ENCODE data around the gene RBM44. TPM values are rescaled to one million over a fixed set of nuclear protein-coding genes. Genes with fewer than 3 reads are reported as not detected.

The RBM44 gene
- total RNA-seq, 1 experiment from 2014 or later: 0.51 TPM

- H3F3A ChIP-seq (ENCODE audit: low read length, unreplicated experiment): no peaks in the 10 kb centered on the region
- peaks cover 6% of the 10 kb centered on the region; the same call in 1 of the 2 replicates for H3K36me3 ChIP-seq (ENCODE audit: low read depth, low read length)
- DNase-seq (no peak), ATAC-seq (no peak)
- BruUV-seq (replicated peaks): no TSS peak
- H4K20me1 ChIP-seq (ENCODE audit: low read length): no peaks in the 10 kb centered on the region
- POLR2A ChIA-PET (ENCODE audit: unreplicated experiment): no interaction called here
- H3K4me3 ChIP-seq (ENCODE audit: low read length): no peak overlapping the region
- CTCF ChIA-PET: no interaction called here
- intact Hi-C loops (cut with micrococcal nuclease): no loop called here
- no peaks in the 10 kb centered on the region for H3K27me3 ChIP-seq (ENCODE audit: low read length)
- no peaks in the 10 kb centered on the region for H3K9me3 ChIP-seq (ENCODE audit: low read length)
- H3K9me2 ChIP-seq (replicated peaks; ENCODE audit: low read length): no peaks in the 10 kb centered on the region
- H3K4me2 ChIP-seq (ENCODE audit: low read length): no peak overlapping the region
- H3K79me2 ChIP-seq (ENCODE audit: low read length): no peaks in the 10 kb centered on the region
- no peak for TF ChIP-seq EZH2phosphoT487 (IDR thresholded peaks at IDR 0.05; ENCODE audit: borderline replicate concordance, low read length)
- TF ChIP-seq, protein P1, sequence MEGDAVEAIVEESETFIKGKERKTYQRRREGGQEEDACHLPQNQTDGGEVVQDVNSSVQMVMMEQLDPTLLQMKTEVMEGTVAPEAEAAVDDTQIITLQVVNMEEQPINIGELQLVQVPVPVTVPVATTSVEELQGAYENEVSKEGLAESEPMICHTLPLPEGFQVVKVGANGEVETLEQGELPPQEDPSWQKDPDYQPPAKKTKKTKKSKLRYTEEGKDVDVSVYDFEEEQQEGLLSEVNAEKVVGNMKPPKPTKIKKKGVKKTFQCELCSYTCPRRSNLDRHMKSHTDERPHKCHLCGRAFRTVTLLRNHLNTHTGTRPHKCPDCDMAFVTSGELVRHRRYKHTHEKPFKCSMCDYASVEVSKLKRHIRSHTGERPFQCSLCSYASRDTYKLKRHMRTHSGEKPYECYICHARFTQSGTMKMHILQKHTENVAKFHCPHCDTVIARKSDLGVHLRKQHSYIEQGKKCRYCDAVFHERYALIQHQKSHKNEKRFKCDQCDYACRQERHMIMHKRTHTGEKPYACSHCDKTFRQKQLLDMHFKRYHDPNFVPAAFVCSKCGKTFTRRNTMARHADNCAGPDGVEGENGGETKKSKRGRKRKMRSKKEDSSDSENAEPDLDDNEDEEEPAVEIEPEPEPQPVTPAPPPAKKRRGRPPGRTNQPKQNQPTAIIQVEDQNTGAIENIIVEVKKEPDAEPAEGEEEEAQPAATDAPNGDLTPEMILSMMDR (conservative IDR thresholded peaks at IDR 0.05; ENCODE audit: low read depth, low read length): no peak
- TF ChIP-seq EZH2 (IDR thresholded peaks at IDR 0.05; ENCODE audit: low read length, unreplicated experiment): no peak
- H3K9ac ChIP-seq (ENCODE audit: low read length): no peak overlapping the region
- H2AFZ ChIP-seq (ENCODE audit: low read length): no peak overlapping the region
- H3K27ac ChIP-seq (ENCODE audit: low read length): no peak overlapping the region
- peaks cover 15% of the 10 kb centered on the region for H3K4me1 ChIP-seq (ENCODE audit: insufficient read depth, low read length)
Measured at GRCh38 chr2:237882510-237883481, 84.2 kb downstream of the RBM44 start.

DNA sequence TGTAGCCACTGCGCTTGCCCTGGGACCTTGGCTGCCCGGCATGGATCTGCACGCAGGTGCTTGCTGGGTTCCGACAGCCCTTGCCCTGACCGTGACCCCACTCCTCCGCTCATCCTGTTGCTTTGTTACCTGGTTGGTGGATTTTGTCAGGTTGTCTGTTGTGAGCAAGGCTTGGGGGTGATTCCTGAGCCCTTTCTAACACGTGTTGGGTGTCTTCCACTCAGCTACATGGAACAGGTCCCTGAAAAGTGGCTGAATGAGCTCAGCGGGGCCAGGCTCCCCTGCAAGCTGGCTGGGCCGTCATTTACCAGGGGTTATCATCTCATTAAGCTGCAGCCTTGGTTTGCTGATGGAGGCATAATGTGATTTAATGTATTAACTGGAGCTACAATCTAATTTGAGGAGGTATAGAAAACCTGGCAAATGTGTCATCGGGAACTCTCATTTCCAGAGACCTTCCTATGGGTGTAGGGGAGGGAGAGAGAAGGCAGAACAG, 85.4 kb downstream of the RBM44 start:
- DNase-seq: no peak
- Histone ChIP-seq H3K9me3 (ENCODE audit: low read length) (no peaks in the 10 kb centered on the region), H3K4me3 (ENCODE audit: low read length) (no peak overlapping the region), H3K27me3 (ENCODE audit: low read length) (no peaks in the 10 kb centered on the region), H3K4me2 (ENCODE audit: low read length) (no peak overlapping the region), H3F3A (ENCODE audit: low read length, unreplicated experiment) (no peaks in the 10 kb centered on the region), H2AFZ (ENCODE audit: low read length) (no peak overlapping the region), H4K20me1 (ENCODE audit: low read length) (no peaks in the 10 kb centered on the region), H3K79me2 (ENCODE audit: low read length) (no peaks in the 10 kb centered on the region), H3K4me1 (ENCODE audit: insufficient read depth, low read length) (peaks cover 13% of the 10 kb centered on the region), H3K9ac (ENCODE audit: low read length) (no peak overlapping the region), H3K9me2 (replicated peaks; ENCODE audit: low read length) (no peaks in the 10 kb centered on the region), H3K36me3 (ENCODE audit: low read depth, low read length) (peaks cover 6% of the 10 kb centered on the region; the same call in 1 of the 2 replicates), H3K27ac (ENCODE audit: low read length) (no peak overlapping the region)
- TF ChIP-seq EZH2phosphoT487 (IDR thresholded peaks at IDR 0.05; ENCODE audit: borderline replicate concordance, low read length) (no peak), EZH2 (IDR thresholded peaks at IDR 0.05; ENCODE audit: low read length, unreplicated experiment) (no peak)
- TF ChIP-seq, protein P1 (conservative IDR thresholded peaks at IDR 0.05; ENCODE audit: low read depth, low read length): no peak
- ChIA-PET CTCF (no interaction called here), POLR2A (ENCODE audit: unreplicated experiment) (no interaction called here)
- ATAC-seq: no peak
- intact Hi-C loops (cut with micrococcal nuclease): no loop called here
- BruUV-seq (replicated peaks): no TSS peak

GRCh38 chr2:237884681-237885080, 86.1 kb downstream of the RBM44 start:
- CTCF ChIA-PET: no interaction called here

More at GRCh38 chr2:237884681-237885080, 86.1 kb downstream of the RBM44 start:
- Histone ChIP-seq H3K36me3 (ENCODE audit: low read depth, low read length) (peaks cover 6% of the 10 kb centered on the region; the same call in 1 of the 2 replicates), H3K4me3 (ENCODE audit: low read length) (no peak overlapping the region), H3K9me2 (replicated peaks; ENCODE audit: low read length) (no peaks in the 10 kb centered on the region), H2AFZ (ENCODE audit: low read length) (no peak overlapping the region), H4K20me1 (ENCODE audit: low read length) (no peaks in the 10 kb centered on the region), H3K4me2 (ENCODE audit: low read length) (no peak overlapping the region), H3K27me3 (ENCODE audit: low read length) (no peaks in the 10 kb centered on the region), H3K9ac (ENCODE audit: low read length) (no peak overlapping the region), H3K27ac (ENCODE audit: low read length) (no peak overlapping the region), H3F3A (ENCODE audit: low read length, unreplicated experiment) (no peaks in the 10 kb centered on the region), H3K4me1 (ENCODE audit: insufficient read depth, low read length) (peaks cover 11% of the 10 kb centered on the region), H3K79me2 (ENCODE audit: low read length) (no peaks in the 10 kb centered on the region), H3K9me3 (ENCODE audit: low read length) (no peaks in the 10 kb centered on the region)
- BruUV-seq (replicated peaks): no TSS peak
- intact Hi-C loops (cut with micrococcal nuclease): no loop called here
- ATAC-seq (no peak), DNase-seq (no peak)
- TF ChIP-seq EZH2 (IDR thresholded peaks at IDR 0.05; ENCODE audit: low read length, unreplicated experiment) (no peak), EZH2phosphoT487 (IDR thresholded peaks at IDR 0.05; ENCODE audit: borderline replicate concordance, low read length) (no peak)
- TF ChIP-seq, protein P1 (conservative IDR thresholded peaks at IDR 0.05; ENCODE audit: low read depth, low read length): no peak
- POLR2A ChIA-PET (ENCODE audit: unreplicated experiment): no interaction called here
